Measurements from ENCODE around the gene CDK14. TPM values are rescaled to one million over a fixed set of nuclear protein-coding genes. Genes with fewer than 3 reads are reported as not detected.
A peak's percentile ranks its signal among the peaks of the same experiment; 100 is the strongest.

Gene CDK14
- polyA plus RNA-seq, 12 donors = 16.8 to 28.5 (median 23.8) TPM; not detected in 1

DNA sequence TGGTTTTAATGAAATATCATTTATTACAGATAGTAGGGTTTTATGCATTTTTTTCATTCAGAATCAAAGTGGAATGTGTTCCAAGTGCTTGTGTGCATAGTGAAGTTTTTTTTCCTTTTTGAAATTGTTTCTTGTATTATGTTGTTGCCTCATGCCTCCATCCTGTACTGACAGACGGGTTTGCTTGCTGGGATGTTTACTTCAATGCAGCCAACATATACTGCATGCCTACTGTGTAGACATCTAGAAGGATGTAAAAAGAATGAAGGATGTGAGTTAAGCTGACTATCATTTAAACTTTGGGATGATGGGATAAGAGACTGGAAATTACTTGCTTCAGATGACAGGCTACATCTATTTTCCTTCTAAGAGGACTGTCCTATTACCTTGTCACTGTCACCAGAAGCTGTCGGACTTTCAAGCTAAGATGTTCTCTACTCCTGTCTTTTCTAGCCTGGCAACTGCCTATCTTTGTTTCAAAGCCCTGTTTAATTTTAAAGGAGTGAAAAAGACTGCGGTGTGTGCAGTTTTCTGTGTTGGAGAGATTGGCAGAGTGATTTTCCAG lies 243.7 kb downstream of the CDK14 start:
- DNase-seq = no peak

DNA sequence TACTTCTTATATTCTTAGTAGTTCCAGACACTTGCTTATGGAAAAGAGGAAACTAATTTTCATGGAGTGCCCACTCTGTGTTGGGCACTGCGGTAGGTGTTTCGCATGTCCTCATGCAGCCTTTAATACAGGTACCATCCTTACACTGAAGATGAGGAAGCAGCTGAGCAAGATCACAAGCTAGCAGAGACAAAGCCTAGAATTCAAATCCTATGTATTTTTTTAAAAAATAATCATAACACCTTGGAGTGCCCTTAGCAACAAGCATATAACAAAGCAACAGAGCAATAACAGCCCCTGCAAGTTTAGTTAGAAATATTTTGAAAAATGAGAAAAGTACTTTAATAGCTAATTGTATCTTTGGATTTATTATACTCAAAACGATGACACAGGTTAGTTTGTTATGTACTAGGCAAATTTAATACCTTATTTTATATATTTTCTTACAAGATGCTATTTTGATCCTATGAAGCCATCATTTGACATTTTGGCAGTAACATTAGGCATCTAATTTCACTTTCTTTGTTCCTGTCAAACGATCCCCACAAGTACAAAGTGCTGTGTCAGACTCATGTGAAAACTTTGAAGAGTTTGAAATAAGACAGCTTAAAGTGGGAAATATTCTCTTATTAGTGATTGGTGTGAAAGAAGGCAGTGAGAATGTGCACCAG lies 245.8 kb downstream of the CDK14 start:
- no peak for DNase-seq

DNA sequence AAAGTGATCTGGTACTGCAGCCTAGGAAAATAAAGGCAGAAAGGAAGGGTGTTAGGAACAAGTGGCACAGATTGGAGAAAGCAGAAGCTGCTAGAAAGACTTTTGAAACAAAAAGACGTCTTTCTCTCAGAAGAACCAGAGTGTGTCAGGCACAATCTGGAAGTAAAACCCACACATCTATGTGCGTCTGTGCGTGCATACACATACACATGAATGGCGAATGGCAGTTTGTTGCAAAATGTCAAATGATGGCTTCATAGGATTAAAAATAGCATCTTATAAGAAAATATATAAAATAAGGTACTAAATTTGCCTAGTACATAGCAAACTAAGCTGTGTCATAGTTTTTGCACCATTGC lies 246.3 kb downstream of the CDK14 start:
- DNase-seq = no peak

DNA sequence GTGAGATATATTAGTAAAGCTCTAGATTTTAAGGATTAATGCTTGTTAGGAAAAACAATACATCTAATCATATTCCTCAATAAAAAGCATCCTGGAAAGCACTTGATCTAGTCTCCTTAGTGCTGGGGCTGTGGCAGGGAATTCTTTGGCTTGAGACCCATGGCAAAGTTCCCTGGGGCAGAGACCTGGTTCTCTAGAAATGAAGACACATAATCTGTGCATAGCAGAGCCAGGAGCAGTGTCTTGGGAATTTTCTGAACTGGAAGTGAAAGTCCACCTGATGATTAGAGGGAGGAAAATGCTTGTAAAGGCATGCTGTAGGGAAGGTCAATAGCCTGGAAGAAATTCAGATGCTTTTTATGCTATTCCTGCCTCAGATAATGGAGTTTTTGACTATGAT lies 247.4 kb downstream of the CDK14 start:
- peak; percentile 54 for DNase-seq

DNA sequence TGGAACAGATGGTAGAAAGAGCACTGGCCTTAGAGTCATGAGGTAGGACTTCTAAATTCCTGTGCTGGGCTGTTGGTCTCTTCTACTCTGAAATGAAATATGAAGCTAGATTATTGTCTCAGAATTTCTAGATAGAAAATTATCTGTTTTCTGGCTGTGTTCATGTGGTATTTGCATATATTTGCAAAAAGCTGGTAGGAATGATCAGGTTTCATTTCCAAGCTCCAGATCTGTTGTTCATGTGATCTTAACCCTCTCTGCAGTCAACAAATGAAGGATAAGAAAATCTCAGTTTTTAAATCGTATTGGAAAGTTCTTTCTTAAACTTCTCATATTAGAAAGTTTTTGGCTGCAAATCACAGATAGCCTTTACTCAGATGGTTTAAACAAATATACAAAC lies 248.3 kb downstream of the CDK14 start:
- no peak for DNase-seq

DNA sequence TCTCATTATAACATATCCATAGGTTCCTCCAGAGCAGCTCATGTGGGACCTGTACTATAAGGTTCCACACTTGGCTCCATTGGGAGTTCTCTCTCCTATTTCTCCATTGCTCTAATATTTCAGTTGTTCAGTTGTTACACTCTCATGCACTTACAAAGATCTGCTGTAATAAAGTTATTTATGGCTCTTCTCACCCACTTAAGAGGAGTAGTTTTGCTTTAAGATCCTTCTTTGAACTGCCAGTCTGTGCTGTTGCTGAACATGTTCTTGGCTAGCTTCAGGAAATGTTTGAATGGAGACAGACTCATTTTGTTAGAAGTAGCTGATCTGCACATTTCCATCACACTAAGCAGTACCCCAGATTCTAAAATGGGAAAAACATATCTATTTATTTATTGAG lies 250.1 kb downstream of the CDK14 start:
- no peak for DNase-seq

DNA sequence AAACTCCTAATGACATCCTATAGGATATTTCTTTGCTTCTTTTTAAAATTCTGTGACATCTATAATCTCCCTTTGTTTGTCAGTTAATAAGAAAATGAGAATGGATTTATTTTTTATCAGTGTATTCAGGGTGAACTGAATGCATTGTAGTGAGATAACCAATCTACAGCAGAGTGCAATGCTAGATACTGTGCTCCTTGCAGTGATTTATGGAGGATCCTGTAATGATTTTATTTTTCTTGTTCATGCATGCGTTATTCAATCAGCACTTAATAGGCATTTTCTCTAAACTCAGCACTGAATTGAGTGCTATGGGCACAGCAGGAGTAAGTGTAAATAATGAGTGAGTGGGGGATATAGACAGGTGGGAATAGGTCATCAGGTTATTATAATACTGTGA lies 253.9 kb downstream of the CDK14 start:
- DNase-seq = no peak

DNA sequence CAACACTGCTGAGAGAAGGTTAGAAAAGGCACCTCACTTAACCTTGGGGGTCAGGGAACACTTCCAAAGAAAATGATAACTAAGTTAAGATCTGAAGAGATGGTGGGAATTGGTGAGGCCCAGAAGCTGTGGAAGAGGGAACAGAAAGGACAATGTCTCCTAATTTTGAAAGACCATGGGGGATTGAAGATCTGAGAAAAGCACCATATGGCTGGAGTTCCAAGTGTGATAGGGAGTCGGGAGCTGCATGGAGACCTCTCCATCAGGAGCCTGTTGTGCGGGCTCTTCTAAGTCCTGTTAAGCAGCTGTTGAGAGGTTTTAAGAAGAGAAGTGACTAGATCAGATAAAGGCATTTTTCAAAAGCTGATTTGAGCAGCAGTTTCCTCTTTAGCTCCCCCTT lies 254.3 kb downstream of the CDK14 start:
- no peak for DNase-seq

DNA sequence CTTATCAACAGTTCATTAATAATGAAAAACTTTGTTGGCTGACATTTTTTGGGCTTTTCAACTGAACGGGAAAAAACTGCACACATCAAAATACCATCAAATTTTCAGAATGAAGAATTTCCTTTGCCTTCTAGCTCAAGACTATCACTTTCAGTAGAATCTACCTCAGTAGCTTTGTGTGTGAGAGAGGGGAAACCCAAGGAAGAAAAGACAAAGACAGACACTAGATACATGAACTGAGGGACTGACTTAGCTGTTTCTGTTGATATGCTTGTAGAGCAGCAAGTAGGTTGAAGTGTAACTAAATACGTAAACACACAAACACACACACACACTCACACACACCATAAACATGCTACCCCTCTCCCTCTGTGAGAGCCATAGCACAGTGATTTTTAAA lies 257.1 kb downstream of the CDK14 start:
- no peak for DNase-seq

DNA sequence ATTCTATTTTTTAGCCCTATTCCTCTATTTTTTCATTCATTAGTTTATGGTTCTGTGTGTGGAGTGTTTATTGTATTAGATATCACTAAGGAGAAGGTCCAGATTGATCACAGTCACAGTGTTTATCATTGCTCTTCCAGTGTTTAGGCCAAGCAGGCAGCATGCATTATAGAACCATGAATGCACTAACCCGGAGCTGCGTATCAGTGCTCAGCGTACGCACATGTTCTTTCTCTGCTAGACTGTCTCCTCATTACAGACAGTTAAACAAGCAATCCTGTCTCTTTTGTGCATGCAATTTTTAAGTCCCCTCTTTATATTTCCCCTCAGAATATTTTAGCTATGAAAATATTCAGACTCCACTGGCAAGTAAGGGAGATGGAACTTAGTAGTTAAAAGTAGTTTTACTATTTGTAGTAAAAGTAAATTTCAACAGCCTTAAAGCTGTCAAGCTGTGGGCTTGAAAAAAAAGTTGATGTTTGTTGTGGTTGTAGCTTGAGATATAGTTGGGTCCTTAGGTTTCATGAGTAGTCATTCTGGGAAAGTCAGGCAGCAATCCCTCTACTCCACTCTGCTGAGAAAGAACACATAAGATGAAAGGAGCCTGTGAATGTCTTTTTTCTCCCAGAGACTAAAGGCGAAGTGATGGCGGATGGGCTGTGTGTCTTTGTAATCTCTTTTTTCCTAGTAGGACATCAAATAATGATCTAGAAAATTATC lies 260.4 kb downstream of the CDK14 start:
- DNase-seq = no peak

DNA sequence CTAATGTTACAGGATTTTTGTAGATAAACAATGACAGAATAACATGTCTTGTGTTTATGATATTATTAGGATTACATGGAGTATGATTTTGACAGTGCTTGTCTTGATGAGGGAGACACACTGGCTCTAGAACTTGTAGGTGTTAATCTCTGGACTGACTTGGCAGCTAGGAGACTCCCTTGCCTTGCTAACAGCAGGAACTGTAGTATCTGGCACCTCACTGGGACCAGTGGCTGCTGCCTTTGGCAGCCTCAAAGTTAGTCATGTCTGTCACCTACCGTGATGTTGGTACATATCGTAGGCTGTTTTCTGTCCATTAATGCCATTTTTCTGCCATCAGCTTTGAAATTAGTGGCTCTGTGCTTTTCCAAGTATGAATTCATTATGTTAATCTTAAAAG lies 261.5 kb downstream of the CDK14 start:
- DNase-seq = no peak

DNA sequence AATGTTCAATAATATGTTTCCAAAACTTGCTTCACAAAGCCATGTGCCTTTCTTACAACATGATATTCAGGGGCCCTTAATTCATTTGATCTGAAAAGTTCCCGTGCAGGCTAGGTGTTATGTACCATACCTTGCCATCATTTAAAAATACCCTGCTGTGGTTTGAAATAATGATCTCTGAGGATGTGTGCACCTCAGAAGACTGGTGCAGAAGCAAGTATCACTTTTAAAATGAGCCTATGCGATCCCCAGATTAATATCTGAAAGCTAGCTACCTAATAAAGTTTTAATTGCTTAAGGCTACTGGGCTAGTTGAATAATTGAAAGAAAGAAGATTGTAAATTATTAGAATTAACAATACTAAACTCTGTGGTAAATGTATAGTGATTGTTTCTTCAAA lies 262.4 kb downstream of the CDK14 start:
- no peak for DNase-seq

DNA sequence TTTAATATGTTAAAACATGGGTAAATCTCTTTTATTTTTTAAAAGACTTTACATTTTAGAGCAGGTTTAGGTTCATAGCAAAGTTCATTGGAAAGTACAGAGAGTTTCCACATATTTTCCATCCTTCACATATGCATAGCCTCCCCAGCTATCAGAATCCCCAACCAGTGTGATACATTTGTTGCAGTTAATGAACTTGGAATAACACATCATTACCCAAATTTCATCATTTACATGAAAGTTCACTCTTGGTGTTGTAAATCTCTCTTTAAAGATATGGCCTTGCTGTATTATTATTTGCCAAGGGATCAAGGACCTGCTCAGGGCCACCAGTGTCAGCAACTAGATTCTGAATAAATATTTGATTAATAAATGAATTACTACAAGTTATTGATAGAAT lies 263.4 kb downstream of the CDK14 start:
- DNase-seq = no peak

DNA sequence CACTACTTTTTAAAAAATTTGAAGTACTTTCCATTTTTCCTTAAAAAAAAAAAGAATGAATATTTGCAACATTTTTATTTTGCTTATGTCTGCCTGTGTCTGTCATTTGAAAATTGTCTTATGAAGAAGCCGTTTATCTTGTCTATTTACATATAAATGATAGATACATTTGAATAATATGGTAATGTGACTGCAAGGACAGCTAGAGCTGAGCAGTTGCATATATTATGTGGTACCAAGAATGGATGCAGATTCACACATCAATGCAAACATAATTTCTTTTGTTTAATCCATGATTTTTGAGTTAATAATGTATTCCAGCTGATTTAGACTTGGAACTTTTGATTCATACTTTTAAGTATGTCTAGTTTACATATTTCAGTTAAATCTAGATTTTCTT lies 268.0 kb downstream of the CDK14 start:
- DNase-seq = no peak

DNA sequence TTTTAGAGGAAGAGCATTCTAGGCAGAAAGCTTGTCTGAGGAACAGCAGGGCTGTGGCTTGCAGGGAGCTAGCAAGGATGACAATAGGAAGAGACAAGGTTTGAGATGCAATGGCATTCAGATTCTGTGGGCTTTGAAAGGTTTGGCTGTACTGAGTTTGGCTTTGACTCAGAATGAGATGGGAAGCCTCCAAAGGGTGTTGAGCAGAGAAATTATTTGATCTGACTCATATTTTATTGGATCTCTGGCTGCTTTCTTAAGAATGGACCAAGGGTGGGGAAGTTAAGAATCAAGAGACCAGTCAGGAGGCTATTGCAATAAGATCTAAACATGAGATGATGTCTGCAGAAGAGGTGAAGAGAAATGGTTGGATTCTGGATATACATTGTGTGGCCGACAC lies 273.2 kb downstream of the CDK14 start:
- DNase-seq = no peak

DNA sequence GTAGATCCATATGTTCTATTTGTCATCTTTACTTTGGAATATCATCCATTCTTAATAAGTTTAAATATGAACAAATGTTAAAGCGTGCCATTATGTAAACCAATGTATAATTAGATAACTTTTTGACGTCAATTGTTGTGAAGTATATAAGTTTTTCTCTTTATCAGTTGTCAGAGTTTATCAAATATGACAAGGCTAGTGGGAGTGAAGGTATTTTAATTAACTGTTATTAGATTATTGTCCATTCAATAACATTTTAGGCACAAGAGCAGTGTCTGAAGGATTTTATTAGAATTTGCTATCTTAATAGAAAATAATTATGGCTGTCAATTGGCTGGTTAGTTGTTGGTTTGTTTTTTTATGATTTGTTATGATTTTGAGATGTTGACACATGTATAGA lies 280.6 kb downstream of the CDK14 start:
- no peak for DNase-seq

DNA sequence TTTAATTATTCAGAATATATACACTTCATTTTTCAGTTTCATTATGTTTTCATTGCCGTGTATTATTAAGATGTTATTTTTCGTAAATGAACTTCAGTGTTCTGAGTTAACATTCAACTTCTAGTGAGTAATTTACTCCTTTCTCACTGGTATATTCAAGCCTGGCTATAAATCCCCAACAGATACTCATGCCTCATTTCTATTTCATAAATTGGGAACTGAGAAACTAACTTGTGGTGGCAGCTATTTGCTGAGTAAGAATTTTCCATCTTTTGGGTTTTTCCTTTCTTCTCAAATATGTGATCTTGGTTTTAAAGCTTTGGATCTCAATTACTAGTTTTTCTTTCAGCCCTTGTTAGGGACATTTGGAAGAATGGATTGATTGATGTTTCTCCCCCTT lies 281.1 kb downstream of the CDK14 start:
- no peak for DNase-seq

DNA sequence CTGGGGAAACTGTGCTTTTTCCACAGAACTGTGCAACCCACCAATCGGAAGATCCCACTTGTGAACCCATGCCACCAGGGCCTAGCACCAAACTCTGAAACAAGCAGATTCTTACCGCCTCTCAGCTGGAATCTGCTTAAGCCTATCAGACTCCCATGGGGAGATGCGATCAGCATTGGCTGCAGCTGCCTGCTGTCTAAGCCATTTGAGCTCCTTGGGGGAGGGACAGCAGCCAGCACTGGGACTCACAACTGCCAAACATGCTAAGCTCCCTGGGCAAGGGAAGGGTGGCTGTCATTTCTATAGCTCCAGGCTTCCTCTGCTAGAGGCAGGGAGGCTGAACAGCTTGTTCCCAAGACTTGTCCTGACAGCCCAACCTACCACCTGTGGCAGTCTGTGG lies 283.8 kb downstream of the CDK14 start:
- DNase-seq = no peak

DNA sequence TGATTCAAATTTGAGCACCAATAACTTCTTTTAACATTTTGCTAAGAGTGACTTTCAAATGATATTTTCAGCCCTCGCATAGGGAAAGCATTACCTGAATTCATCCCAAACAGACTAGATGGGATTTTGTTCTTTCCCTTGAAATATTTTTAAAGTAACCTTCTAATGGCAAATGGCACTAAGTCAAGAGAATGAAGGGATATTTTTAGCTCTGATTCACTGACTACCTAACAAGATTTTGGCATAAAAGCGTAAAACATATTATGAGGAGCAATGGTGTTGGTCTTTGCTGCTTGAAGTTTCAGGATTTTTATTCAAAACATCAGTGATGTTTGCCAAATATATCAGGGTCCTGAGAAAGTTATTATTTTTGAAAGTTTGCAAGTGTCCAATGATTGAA lies 290.3 kb downstream of the CDK14 start:
- peak; percentile 36 for DNase-seq

DNA sequence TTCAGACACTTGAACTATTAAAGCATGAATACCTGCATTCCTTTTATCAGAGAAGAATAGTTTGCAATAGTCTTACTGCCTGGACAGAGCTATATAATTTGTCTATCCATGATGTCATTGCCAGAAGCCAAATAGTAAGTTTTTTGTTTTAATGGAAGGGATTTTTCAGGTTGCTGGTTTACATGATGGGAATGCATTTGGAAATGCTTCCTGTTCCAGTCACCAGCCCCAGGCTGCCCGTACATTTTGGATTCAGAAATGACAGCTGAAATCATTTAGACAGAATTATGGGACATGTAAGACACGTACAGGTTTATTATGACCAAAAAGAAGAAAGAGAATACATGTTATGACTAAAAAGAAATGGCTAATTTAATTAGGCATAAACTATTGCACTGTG lies 293.1 kb downstream of the CDK14 start:
- DNase-seq = no peak

DNA sequence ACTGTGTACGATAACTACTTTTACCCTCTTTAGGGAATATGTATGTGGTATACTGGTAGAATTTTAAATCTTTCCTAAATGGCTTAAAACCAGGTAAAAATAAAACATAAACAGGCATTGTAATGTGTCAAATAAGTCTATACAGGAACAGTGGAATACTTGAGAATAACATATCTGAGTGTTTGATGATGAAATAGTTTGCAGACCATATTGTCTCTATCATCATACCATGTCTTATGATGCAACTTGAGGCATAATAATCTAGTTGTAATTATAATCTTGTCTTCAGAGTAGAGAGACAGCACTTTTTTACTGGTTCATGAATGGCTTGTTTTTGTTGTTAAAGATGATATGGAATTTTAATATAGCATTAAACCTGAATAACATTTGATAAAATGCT lies 293.5 kb downstream of the CDK14 start:
- no peak for DNase-seq

DNA sequence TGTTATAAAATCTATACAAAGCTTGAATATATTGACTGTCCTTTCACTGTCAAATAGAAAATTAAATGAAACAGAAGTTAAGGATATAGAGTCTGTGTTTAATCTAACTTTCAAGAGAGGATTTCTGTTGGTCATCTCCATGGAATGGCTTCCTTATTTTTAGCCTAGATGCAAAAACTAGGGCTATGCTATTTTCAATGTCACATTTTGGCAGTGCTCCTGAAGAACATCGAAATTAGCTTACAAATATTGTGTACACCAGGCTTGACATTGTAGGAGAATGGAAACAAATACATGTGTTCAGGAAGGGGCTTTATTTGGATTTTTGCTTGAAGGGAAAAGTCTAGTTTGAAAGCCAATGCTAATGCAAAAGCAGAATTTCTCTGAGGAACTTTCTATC lies 295.4 kb downstream of the CDK14 start:
- DNase-seq = no peak

DNA sequence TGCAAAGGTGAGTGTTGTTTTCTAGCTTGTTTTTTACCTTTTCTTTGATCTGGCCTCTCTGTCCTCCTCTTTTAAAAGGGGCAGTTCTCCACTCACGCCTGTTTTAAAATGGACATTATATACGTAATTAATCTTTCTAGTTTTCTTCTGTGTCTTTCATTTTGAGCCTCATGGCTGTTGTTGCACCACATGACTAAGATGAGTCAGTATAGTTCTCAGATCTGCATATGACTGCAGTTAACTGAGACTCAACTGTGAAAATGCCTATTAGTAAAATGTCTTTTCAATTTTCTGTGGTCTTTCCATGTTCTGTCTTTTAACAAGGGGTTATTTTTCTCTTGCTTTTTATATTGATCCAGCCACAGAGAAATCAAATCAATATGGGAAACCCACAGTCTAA lies 296.1 kb downstream of the CDK14 start:
- DNase-seq = no peak

DNA sequence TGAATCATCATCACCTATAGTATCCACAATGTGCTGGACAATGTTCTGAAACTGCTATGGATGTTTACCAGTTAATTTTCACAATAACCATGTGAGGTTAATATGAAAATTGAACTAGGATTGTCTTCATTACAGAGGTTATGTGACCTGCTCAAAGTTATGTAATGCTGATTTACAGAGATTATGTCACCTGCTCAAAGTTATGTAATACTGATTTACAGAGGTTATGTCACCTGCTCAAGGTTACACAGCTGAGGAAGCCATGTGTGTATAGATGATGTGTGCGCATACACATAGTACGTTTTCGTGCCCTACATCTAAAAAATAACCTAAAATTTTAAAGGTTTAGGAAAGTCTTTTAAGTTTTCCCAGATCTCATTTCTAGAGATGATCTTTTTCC lies 298.0 kb downstream of the CDK14 start:
- no peak for DNase-seq

All from muscle of arm (tissue), 12 donors.